Measurements from ENCODE around the gene PPM1M.

PPM1M gene

DNA sequence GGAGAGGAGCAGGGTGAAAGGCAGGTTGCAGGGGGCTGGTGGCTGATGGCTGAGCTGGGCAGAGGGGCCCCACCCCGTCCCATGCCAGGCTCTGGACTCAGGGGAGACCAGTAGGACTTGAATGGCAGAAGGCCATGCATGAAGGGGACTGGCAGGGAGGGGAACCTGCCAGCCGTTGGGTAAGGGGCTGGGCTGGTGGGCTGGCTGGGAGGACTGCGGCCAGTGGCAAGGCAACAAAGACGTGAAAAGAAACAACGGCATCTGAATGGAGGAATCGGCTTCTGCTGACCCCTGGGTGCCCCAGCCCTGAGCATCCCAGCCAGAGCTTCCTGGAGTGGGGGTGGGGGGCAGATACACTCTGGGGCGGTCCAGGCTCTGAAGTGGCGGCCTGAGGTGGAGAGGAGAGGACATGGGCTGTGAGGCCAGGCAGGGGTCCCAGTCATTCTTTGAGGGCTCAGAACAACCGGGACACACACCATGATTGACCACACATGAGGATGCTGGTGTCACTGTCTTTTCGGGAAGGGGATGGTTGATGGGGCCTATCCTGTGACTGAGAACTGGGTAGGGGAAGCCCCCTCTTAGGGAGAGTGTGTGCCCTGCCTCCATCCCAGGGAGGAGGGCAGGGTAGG, 53.8 kb downstream of the PPM1M start:
- DNase-seq, result no peak

Data from NCI-H187 (cell line).